OCI-LY1 (cell line): Measurements from ENCODE around the gene FNDC5.

Experiments used
- H2AFZ ChIP-seq: fragments of 200-600 bp; sonication (generic), shearing (Covaris generic); 2 replicates; pipeline ENCODE4 v1.6.0; 2014; ENCODE audit warnings: antibody characterized with exemption, mild to moderate bottlenecking, low read length
- H3F3A ChIP-seq: fragments of 200-600 bp; sonication (generic), shearing (Covaris generic); 2 replicates; pipeline ENCODE4 v1.6.0; 2014; ENCODE audit warnings: mild to moderate bottlenecking, antibody characterized with exemption, low read length, moderate library complexity; ENCODE audit not compliant: insufficient read depth
- H3K27ac ChIP-seq: fragments of 200-600 bp; sonication (generic); 2 replicates; pipeline ENCODE4 v1.5.1; 2014; ENCODE audit warnings: low read length, mixed run types, mild to moderate bottlenecking, low read depth; ENCODE audit not compliant: poor library complexity, severe bottlenecking
- H3K27me3 ChIP-seq: fragments of 200-600 bp; sonication (generic); 2 replicates; pipeline ENCODE4 v1.6.0; 2014; ENCODE audit warnings: antibody characterized with exemption, mild to moderate bottlenecking, low read length, moderate library complexity; ENCODE audit not compliant: insufficient read depth
- H3K36me3 ChIP-seq: fragments of 200-600 bp; sonication (generic); 2 replicates; pipeline ENCODE4 v1.6.1; 2014; ENCODE audit warnings: mild to moderate bottlenecking, antibody characterized with exemption, low read length, moderate library complexity, mixed read lengths; ENCODE audit not compliant: insufficient read depth
- H3K4me1 ChIP-seq: fragments of 200-600 bp; sonication (generic); 2 replicates; pipeline ENCODE4 v1.5.1; 2014; ENCODE audit warnings: mild to moderate bottlenecking, low read length, moderate library complexity; ENCODE audit not compliant: insufficient read depth, severe bottlenecking
- H3K4me2 ChIP-seq: fragments of 200-600 bp; sonication (generic), shearing (Covaris generic); 2 replicates; pipeline ENCODE4 v1.6.1; 2014; ENCODE audit warnings: low read length
- H3K4me3 ChIP-seq: fragments of 200-600 bp; sonication (generic); 2 replicates; pipeline ENCODE4 v1.5.1; 2014; ENCODE audit warnings: low read length, low read depth, mild to moderate bottlenecking, mixed read lengths; ENCODE audit not compliant: poor library complexity, severe bottlenecking
- H3K79me2 ChIP-seq: fragments of 200-600 bp; shearing (Covaris generic); 2 replicates; pipeline ENCODE4 v1.6.1; 2016; ENCODE audit warnings: mixed run types, low read length, mixed read lengths; ENCODE audit not compliant: insufficient read depth
- H3K9ac ChIP-seq: fragments of 200-600 bp; sonication (generic), shearing (Covaris generic); 2 replicates; pipeline ENCODE4 v1.6.1; 2014; ENCODE audit warnings: mild to moderate bottlenecking, low read length, mixed read lengths
- H3K9me2 ChIP-seq: fragments of 200-600 bp; sonication (generic), shearing (Covaris generic); 2 replicates; pipeline ENCODE4 v1.6.1; 2014; ENCODE audit warnings: low read depth, mild to moderate bottlenecking, low read length, mixed read lengths
- H3K9me3 ChIP-seq: fragments of 200-600 bp; shearing (Covaris generic); 2 replicates; pipeline ENCODE4 v1.6.1; 2014; ENCODE audit warnings: low read length, mixed read lengths
- H4K20me1 ChIP-seq: fragments of 200-600 bp; sonication (generic), shearing (Covaris generic); 2 replicates; pipeline ENCODE4 v1.6.0; 2016; ENCODE audit warnings: mild to moderate bottlenecking, low read length; ENCODE audit not compliant: insufficient read depth
- EZH2 ChIP-seq: fragments of 200-600 bp; sonication (generic), shearing (Covaris generic); IDR thresholded peaks from 2 replicates; pipeline ENCODE4 v1.8.0; 2017; ENCODE audit warnings: borderline replicate concordance, mixed run types, mild to moderate bottlenecking, antibody characterized with exemption, low read length, moderate library complexity, mixed read lengths
- TF ChIP-seq, protein P1 (sequence below): fragments of 200-600 bp; sonication (generic), shearing (Covaris generic); IDR thresholded peaks from 2 replicates; pipeline ENCODE4 v1.5.1; 2017; ENCODE audit warnings: mild to moderate bottlenecking, antibody characterized with exemption, low read length, moderate library complexity, mixed read lengths

Gene FNDC5

GRCh38 chr1:32831878-32832277 lies 38.8 kb downstream of the FNDC5 start:
- no peak for TF ChIP-seq EZH2
- TF ChIP-seq, protein P1, sequence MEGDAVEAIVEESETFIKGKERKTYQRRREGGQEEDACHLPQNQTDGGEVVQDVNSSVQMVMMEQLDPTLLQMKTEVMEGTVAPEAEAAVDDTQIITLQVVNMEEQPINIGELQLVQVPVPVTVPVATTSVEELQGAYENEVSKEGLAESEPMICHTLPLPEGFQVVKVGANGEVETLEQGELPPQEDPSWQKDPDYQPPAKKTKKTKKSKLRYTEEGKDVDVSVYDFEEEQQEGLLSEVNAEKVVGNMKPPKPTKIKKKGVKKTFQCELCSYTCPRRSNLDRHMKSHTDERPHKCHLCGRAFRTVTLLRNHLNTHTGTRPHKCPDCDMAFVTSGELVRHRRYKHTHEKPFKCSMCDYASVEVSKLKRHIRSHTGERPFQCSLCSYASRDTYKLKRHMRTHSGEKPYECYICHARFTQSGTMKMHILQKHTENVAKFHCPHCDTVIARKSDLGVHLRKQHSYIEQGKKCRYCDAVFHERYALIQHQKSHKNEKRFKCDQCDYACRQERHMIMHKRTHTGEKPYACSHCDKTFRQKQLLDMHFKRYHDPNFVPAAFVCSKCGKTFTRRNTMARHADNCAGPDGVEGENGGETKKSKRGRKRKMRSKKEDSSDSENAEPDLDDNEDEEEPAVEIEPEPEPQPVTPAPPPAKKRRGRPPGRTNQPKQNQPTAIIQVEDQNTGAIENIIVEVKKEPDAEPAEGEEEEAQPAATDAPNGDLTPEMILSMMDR = no peak
- Histone ChIP-seq H3K27ac (no peak overlapping the region), H3K4me1 (no peaks in the 10 kb centered on the region), H2AFZ (no peak overlapping the region), H3K27me3 (no peaks in the 10 kb centered on the region), H3K79me2 (no peaks in the 10 kb centered on the region), H3K4me2 (no peak overlapping the region), H3K36me3 (peaks cover 77% of the 10 kb centered on the region), H3K9me2 (no peaks in the 10 kb centered on the region), H3K9me3 (no peaks in the 10 kb centered on the region), H3K9ac (no peak overlapping the region), H3F3A (no peaks in the 10 kb centered on the region), H3K4me3 (no peak overlapping the region), H4K20me1 (no peaks in the 10 kb centered on the region)

DNA sequence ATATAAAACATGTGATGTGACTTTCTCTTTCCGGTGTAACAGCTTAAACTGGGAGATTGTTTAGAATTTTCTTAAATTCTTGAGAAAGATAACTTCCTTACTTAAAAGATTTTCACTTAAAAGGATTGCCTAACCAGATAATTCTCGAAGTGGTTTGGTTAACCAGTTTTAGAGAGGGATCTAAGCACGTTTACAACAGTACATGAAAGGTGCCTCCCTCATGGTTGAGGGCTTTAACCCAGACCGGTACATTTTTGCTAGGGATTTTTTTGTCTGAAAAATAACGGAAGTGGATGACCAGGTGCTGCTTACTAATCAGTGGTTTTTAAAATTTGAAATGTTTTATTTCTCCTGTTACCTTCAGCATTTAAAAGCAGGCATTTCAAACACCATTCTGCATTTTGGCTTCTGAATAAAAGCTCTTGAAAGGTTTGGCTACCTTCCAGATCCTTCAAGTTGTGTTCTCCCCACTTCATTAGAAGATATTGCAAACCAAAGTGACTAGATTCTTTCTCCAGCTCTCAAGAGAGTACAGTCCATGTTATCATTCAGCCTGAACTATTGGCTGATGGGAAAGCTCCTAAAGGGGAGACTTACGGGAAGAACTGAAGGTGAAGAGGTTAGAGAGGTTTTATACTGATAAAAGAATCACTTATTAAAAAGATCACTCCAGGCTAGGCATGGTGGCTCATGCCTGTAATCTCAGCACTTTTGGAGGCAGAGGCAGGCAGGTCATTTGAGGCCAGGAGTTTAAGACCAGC lies 40.4 kb downstream of the FNDC5 start:
- Histone ChIP-seq H3K27ac (no peak overlapping the region), H3F3A (no peaks in the 10 kb centered on the region), H3K36me3 (peaks cover 80% of the 10 kb centered on the region), H4K20me1 (no peaks in the 10 kb centered on the region), H3K9me3 (no peaks in the 10 kb centered on the region), H3K27me3 (no peaks in the 10 kb centered on the region), H3K4me2 (no peak overlapping the region), H3K79me2 (no peaks in the 10 kb centered on the region), H3K9me2 (no peaks in the 10 kb centered on the region), H2AFZ (no peak overlapping the region), H3K9ac (no peak overlapping the region), H3K4me3 (no peak overlapping the region), H3K4me1 (no peaks in the 10 kb centered on the region)
- no peak for TF ChIP-seq EZH2
- TF ChIP-seq, protein P1 = no peak

DNA sequence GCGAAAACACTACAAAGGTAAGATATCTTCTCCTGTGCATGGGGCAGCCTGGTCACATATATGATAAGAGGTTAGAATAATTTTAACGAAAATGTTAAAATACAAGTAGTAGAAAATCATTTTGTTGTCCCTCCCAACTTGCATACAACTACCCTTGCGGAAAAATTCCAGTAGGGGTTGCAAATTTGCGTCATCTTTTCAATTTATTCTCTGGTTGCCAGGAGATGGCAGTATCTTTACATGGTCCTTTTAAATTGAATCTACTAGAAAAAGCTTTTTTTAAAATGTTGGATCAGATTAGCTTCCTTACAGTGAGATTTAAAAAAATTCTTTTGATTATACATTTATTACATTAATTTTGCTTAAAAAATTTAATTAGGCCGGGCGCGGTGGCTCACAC lies 42.4 kb downstream of the FNDC5 start:
- Histone ChIP-seq H4K20me1 (no peaks in the 10 kb centered on the region), H2AFZ (no peak overlapping the region), H3K9ac (no peak overlapping the region), H3K27ac (no peak overlapping the region), H3K36me3 (peaks cover 75% of the 10 kb centered on the region), H3K9me2 (no peaks in the 10 kb centered on the region), H3K9me3 (no peaks in the 10 kb centered on the region), H3K79me2 (no peaks in the 10 kb centered on the region), H3K4me3 (no peak overlapping the region), H3F3A (no peaks in the 10 kb centered on the region), H3K4me2 (no peak overlapping the region), H3K27me3 (no peaks in the 10 kb centered on the region), H3K4me1 (no peaks in the 10 kb centered on the region)
- TF ChIP-seq, protein P1 = no peak; the same call in none of the 2 replicates
- no peak for TF ChIP-seq EZH2
